AG04450 (cell line): ENCODE results near the gene AFF1. TPM values are rescaled to one million over a fixed set of nuclear protein-coding genes. Genes with fewer than 3 reads are reported as not detected.
A peak's percentile ranks its signal among the peaks of the same experiment; 100 is the strongest.

Experiments used
- CTCF ChIA-PET: fragments of 300-600, 350-600 bp; formaldehyde crosslinking; extraction: SDS; loops from one replicate; lab custom pipeline; 2022; ENCODE audit warnings: antibody characterized with exemption, inconsistent platforms; lab: Charles Lee
- POLR2A ChIA-PET: fragments of 350-600 bp; formaldehyde crosslinking; extraction: SDS; loops from one replicate; lab custom pipeline; 2021; ENCODE audit warnings: antibody characterized with exemption, inconsistent platforms; lab: Yijun Ruan, JAX
- DNase-seq: peaks from one replicate; pipeline ENCODE4 v3.0.0-alpha.2; 2011; ENCODE audit warnings: low read depth, low spot score
- H3K27ac ChIP-seq: one replicate; pipeline ENCODE4 v1.5.1; 2012; ENCODE audit warnings: low read depth, low read length, control low read depth
- H3K27me3 ChIP-seq: one replicate; pipeline ENCODE4 v1.6.0; 2012; ENCODE audit warnings: low read length; ENCODE audit not compliant: control insufficient read depth, insufficient read depth
- H3K4me3 ChIP-seq: 2 replicates; pipeline ENCODE4 v1.5.1; 2011; ENCODE audit warnings: mild to moderate bottlenecking, low read depth, low read length, control low read depth
- H3K9me3 ChIP-seq: 2 replicates; pipeline ENCODE4 v1.5.1; 2012; ENCODE audit warnings: low read length; ENCODE audit not compliant: control insufficient read depth, insufficient read depth
- polyA plus RNA-seq: library from polyadenylated mRNA; depleted of rRNA; stranded (reverse); fragments of >200 nt; gene quantifications from 2 replicates; pipeline ENCODE4 v1.2.3, GENCODE V29; 2011
- TF ChIP-seq, protein P1 (sequence below): IDR thresholded peaks from 2 replicates; pipeline ENCODE4 v1.5.1; 2011; ENCODE audit warnings: low read depth, low read length, control low read depth, inconsistent platforms

Gene AFF1
- polyA plus RNA-seq, 1 experiment, result 17.2 TPM

DNA sequence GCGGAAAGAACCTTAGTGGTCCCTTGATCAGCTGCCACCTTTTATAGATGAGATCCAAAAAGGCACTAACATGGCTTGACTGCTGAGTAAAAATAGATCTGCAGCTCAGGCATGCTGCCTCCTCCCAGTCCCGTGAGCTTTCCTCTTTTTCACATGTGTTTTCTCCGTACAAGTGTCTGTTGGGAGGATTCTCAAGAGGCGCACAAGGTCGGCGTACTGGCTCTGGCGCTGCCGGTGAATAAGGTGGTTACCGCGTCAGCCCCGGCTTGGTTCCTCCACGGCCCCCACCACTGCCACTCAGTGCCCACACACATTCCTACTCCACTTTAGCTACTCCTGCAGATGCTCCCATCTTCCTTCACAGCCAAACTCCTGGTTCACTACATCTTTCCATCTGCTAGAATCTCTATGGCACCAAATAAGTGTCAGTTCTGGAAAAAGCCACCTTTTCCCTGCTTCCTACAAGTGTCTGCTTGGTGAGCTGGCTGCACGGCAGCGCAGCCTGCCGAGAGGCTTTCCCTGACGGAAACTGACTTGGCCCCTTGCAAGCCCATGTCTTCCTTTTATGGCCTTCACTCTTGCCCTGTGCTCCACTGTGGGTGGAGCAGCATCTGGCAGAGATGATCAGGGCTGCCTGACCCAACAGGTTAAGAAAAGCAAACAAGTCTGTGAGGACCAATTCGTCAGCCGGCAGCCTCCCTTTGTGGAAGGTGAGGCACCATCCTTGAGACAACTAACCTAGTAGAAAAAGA is 185.8 kb downstream of the AFF1 start:
- Histone ChIP-seq H3K27me3 (no peaks in the 10 kb centered on the region), H3K9me3 (no peaks in the 10 kb centered on the region; the same call in 1 of the 2 replicates), H3K4me3 (no peak overlapping the region), H3K27ac (peak overlapping the region; percentile 85)
- peak; percentile 67 for DNase-seq
- ChIA-PET POLR2A (interaction anchor here (1.0 to 1.7 kb wide), 2 partner anchors 185 to 193 kb away, joined by 3 to 6 read pairs; partner anchors contain the start of gene AFF1), CTCF (interaction anchor here (1.7 to 2.1 kb wide), 2 partner anchors 30 to 198 kb away, joined by 6 to 12 read pairs; no protein-coding TSS in a partner anchor)
- TF ChIP-seq, protein P1, sequence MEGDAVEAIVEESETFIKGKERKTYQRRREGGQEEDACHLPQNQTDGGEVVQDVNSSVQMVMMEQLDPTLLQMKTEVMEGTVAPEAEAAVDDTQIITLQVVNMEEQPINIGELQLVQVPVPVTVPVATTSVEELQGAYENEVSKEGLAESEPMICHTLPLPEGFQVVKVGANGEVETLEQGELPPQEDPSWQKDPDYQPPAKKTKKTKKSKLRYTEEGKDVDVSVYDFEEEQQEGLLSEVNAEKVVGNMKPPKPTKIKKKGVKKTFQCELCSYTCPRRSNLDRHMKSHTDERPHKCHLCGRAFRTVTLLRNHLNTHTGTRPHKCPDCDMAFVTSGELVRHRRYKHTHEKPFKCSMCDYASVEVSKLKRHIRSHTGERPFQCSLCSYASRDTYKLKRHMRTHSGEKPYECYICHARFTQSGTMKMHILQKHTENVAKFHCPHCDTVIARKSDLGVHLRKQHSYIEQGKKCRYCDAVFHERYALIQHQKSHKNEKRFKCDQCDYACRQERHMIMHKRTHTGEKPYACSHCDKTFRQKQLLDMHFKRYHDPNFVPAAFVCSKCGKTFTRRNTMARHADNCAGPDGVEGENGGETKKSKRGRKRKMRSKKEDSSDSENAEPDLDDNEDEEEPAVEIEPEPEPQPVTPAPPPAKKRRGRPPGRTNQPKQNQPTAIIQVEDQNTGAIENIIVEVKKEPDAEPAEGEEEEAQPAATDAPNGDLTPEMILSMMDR, result no peak

DNA sequence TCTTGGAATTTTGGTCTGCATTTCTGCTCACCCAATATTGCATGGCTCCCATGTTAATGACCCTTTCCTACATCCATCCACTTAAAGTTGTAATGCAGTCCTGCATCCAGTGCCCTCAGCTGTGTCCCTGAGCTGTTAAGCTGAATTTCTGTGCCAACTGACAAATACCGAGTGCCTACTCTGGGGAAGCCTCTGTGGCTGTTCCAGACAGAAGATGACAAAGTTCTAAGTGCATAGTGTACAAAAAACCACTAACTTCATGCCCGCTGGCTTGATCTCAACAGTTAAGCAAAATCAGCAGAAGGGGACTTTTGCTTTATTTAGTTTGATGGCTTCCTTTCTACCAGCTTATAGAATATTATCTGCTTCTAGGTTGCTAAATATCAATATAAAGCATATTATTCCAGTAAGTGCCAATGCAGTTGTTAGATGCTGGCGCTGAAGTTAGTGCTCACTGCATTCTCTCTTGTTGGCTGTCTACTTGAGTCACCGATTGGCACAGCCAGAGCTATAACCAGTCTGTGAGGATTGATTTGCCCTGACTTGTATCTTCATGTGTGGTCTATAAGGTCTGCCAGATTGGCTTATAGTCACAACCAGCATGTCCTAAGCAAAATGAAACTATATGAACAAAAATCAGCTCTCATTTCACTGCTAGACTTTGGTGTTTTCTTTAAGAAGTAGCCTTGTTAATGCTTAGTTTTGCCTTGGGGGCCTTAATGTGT is 186.7 kb downstream of the AFF1 start:
- Histone ChIP-seq H3K27me3 (no peaks in the 10 kb centered on the region), H3K4me3 (no peak overlapping the region)
- POLR2A ChIA-PET, result no interaction called here

DNA sequence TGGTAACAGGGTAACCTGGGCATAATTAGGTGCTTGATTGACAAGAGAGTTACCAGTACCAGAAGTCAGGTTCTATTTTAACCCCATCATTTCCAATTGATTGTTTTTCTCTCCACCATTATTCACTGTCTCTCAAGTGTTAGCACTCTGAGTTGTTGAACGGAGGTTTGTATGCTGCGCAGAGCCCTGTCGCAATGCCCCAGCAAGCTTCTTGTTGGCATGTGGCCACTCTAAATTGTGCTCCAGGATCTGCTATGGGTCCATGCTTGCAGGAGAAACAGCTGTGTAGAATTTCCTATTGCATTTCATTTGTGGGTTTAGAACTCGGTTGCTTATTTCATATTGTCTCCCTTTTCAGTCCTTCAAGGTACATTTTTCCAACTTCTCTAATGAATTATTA is 187.4 kb downstream of the AFF1 start:
- TF ChIP-seq, protein P1, result no peak
- Histone ChIP-seq H3K27ac (no peak overlapping the region), H3K27me3 (no peaks in the 10 kb centered on the region), H3K4me3 (no peak overlapping the region), H3K9me3 (peaks cover 2% of the 10 kb centered on the region; the same call in 1 of the 2 replicates)
- ChIA-PET CTCF (interaction anchor here (0.9 to 1.7 kb wide), 2 partner anchors 28 to 200 kb away, joined by 3 to 10 read pairs; no protein-coding TSS in a partner anchor), POLR2A (no interaction called here)
- DNase-seq, result no peak

More for the DNA sequence above, 186.7 kb downstream of the AFF1 start:
- CTCF ChIA-PET, result interaction anchor here (0.9 to 1.7 kb wide), 2 partner anchors 29 to 200 kb away, joined by 3 to 10 read pairs; no protein-coding TSS in a partner anchor
- H3K27ac ChIP-seq, result peak overlapping the region; percentile 85
- TF ChIP-seq, protein P1, result no peak
- DNase-seq, result no peak
- peaks cover 2% of the 10 kb centered on the region; the same call in 1 of the 2 replicates for H3K9me3 ChIP-seq

DNA sequence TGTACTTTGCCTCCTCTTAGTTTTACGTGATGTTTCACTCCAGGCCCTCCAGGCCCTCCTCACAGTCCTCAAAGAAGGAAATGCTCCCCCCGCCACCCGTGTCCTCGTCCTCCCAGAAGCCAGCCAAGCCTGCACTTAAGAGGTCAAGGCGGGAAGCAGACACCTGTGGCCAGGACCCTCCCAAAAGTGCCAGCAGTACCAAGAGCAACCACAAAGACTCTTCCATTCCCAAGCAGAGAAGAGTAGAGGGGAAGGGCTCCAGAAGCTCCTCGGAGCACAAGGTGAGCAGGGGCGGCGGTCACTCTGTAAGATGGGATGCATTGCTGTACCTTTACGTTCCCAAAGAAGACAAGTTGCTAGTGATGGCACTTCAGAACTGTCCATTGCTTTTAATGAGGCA is 191.2 kb downstream of the AFF1 start:
- H3K9me3 ChIP-seq, result 0 out of 2 replicates have a peak, but pooled peaks cover 2% of the 10 kb centered on the region
- ChIA-PET CTCF (no interaction called here), POLR2A (no interaction called here)
- TF ChIP-seq, protein P1, result no peak
- no peak for DNase-seq
- no peaks in the 10 kb centered on the region for H3K27me3 ChIP-seq
- H3K27ac ChIP-seq, result no peak overlapping the region
- H3K4me3 ChIP-seq, result no peak overlapping the region
